HepG2 (cell line): Measurements from ENCODE around the gene IFT172. TPM values are rescaled to one million over a fixed set of nuclear protein-coding genes. Genes with fewer than 3 reads are reported as not detected.

Source experiments
- ATF4 ChIP-seq, 2 experiments: fragments of 450-650 bp in 1 of 2; sonication (generic) in 1 of 2; formaldehyde crosslinking; IDR thresholded peaks; 2 replicates each; pipeline versions ENCODE4 v1.5.0 to v1.8.0; 2020 to 2022; ENCODE audit warnings: mild to moderate bottlenecking in 1 of 2, missing genetic modification reagents in 1 of 2
- ATF5 ChIP-seq: sonication (generic); formaldehyde crosslinking; IDR thresholded peaks from 2 replicates; pipeline ENCODE4 v1.4.0; 2020; ENCODE audit warnings: mild to moderate bottlenecking, low read depth, missing genetic modification reagents
- FOXJ3 ChIP-seq: sonication (generic); formaldehyde crosslinking; IDR thresholded peaks from 2 replicates; pipeline ENCODE4 v1.4.0; 2020; ENCODE audit warnings: missing genetic modification reagents, mild to moderate bottlenecking, borderline replicate concordance
- GATAD1 ChIP-seq: IDR thresholded peaks from 2 replicates; pipeline ENCODE4 v1.6.1; 2016; ENCODE audit warnings: missing genetic modification reagents, missing compliant biosample characterization
- HNRNPH1 ChIP-seq: fragments of 200-400 bp; formaldehyde crosslinking; optimal IDR thresholded peaks from 2 replicates; pipeline ENCODE3; 2017; ENCODE audit warnings: mild to moderate bottlenecking, low read depth, low read length
- JUN ChIP-seq: sonication (generic); formaldehyde crosslinking; IDR thresholded peaks from 2 replicates; pipeline ENCODE4 v1.4.0; 2020; ENCODE audit warnings: mild to moderate bottlenecking, missing genetic modification reagents
- MED13 ChIP-seq: sonication (generic); formaldehyde crosslinking; IDR thresholded peaks from 2 replicates; pipeline ENCODE4 v1.5.0; 2020; ENCODE audit warnings: missing genetic modification reagents
- NFIC ChIP-seq: IDR thresholded peaks from 2 replicates; pipeline ENCODE4 v1.6.1; 2012; ENCODE audit warnings: mild to moderate bottlenecking, low read length, inconsistent platforms
- NR2F2 ChIP-seq: IDR thresholded peaks from 2 replicates; pipeline ENCODE4 v1.6.1; 2012; ENCODE audit warnings: low read depth, inconsistent platforms, borderline replicate concordance
- PPARG ChIP-seq: conservative IDR thresholded peaks from 2 replicates; pipeline ENCODE4 v1.6.1; 2016; ENCODE audit warnings: missing biosample characterization, missing genetic modification reagents
- SIN3A ChIP-seq: IDR thresholded peaks from 2 replicates; pipeline ENCODE4 v1.6.1; 2011; ENCODE audit warnings: low read depth, mild to moderate bottlenecking, control low read depth, low read length, borderline replicate concordance
- TARDBP ChIP-seq: sonication (generic); formaldehyde crosslinking; IDR thresholded peaks from 2 replicates; pipeline ENCODE4 v1.8.0; 2022; ENCODE audit warnings: mild to moderate bottlenecking, missing genetic modification reagents
- THAP11 ChIP-seq: IDR thresholded peaks from 2 replicates; pipeline ENCODE4 v1.6.1; 2016; ENCODE audit warnings: missing biosample characterization, missing genetic modification reagents
- ZFP90 ChIP-seq: sonication (generic); formaldehyde crosslinking; IDR thresholded peaks from 2 replicates; pipeline ENCODE4 v1.8.0; 2022; ENCODE audit warnings: missing genetic modification reagents, mild to moderate bottlenecking, inconsistent platforms, borderline replicate concordance
- ZNF468 ChIP-seq: sonication (generic); formaldehyde crosslinking; IDR thresholded peaks from 2 replicates; pipeline ENCODE4 v1.8.0; 2022; ENCODE audit warnings: mild to moderate bottlenecking, moderate library complexity, missing genetic modification reagents
- ZNF510 ChIP-seq: sonication (generic); formaldehyde crosslinking; IDR thresholded peaks from 2 replicates; pipeline ENCODE4 v1.4.0; 2020; ENCODE audit warnings: low read depth, mild to moderate bottlenecking, missing genetic modification reagents
- ZNF781 ChIP-seq: sonication (generic); formaldehyde crosslinking; IDR thresholded peaks from 2 replicates; pipeline ENCODE4 v1.5.1; 2020; ENCODE audit warnings: borderline replicate concordance, mild to moderate bottlenecking, missing genetic modification reagents; ENCODE audit errors: not compliant biosample characterization
- ZNF784 ChIP-seq: sonication (generic); formaldehyde crosslinking; IDR thresholded peaks from 2 replicates; pipeline ENCODE4 v1.5.1; 2020; ENCODE audit warnings: missing genetic modification reagents, mild to moderate bottlenecking, borderline replicate concordance
- ZNF878 ChIP-seq: sonication (generic); formaldehyde crosslinking; IDR thresholded peaks from 2 replicates; pipeline ENCODE4 v1.8.1; 2023; ENCODE audit warnings: mild to moderate bottlenecking, missing genetic modification reagents, moderate library complexity
- polyA plus RNA-seq, 8 experiments: library from polyadenylated mRNA; depleted of rRNA in 3 of 8; stranded (reverse) in 7 of 8; unstranded in 1 of 8; fragments of >200 nt; fragmentation: Illumina TruSeq in 4 of 8; extraction: Trizol in 4 of 8; gene quantifications; 2 replicates each; pipeline versions ENCODE4 v1.2.1 to v1.2.3, GENCODE V29; 2011 to 2016; ENCODE audit warnings: low read depth in 4 of 8, missing spikeins in 1 of 8, mixed read lengths in 1 of 8; ENCODE audit not compliant: insufficient read depth in 1 of 8
- total RNA-seq, 5 experiments: library from RNA; depleted of rRNA; stranded (reverse); fragments of >200 nt; fragmentation: Illumina TruSeq; extraction: Trizol; gene quantifications; 2 replicates each; pipeline ENCODE4 v1.2.3, GENCODE V29; 2016; ENCODE audit warnings: low read depth in 1 of 5
- TF ChIP-seq, protein P1 (sequence below): IDR thresholded peaks from 2 replicates; pipeline ENCODE4 v1.6.1; 2018; ENCODE audit warnings: missing genetic modification reagents
- TF ChIP-seq, protein P2 (sequence below): conservative IDR thresholded peaks from 2 replicates; pipeline ENCODE4 v1.6.1; 2018; ENCODE audit warnings: missing genetic modification reagents
- TF ChIP-seq, protein P3 (sequence below): sonication (generic); formaldehyde crosslinking; IDR thresholded peaks from 2 replicates; pipeline ENCODE4 v1.5.0; 2020; ENCODE audit warnings: missing genetic modification reagents

Gene IFT172
- total and polyA plus RNA-seq, 2 of the 13 experiments (the other 11 are each of a cell fraction or from before 2014, with no cell fraction given), result 21.6 to 35.7 TPM

- TF ChIP-seq, protein P1, sequence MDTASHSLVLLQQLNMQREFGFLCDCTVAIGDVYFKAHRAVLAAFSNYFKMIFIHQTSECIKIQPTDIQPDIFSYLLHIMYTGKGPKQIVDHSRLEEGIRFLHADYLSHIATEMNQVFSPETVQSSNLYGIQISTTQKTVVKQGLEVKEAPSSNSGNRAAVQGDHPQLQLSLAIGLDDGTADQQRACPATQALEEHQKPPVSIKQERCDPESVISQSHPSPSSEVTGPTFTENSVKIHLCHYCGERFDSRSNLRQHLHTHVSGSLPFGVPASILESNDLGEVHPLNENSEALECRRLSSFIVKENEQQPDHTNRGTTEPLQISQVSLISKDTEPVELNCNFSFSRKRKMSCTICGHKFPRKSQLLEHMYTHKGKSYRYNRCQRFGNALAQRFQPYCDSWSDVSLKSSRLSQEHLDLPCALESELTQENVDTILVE (CRISPR knock-in tag), result peak; percentile 77
- peak; percentile 0; the same call in 1 of the 2 replicates for TF ChIP-seq NFIC
- peak; percentile 20; the same call in 1 of the 2 replicates for TF ChIP-seq PPARG
- peak; percentile 64; the same call in 1 of the 2 replicates for TF ChIP-seq FOXJ3
- peak; percentile 68 for TF ChIP-seq NR2F2
- no peak for TF ChIP-seq ATF5 (CRISPR knock-in tag)
- no peak for TF ChIP-seq ZNF468 (CRISPR knock-in tag)
- TF ChIP-seq, protein P2, sequence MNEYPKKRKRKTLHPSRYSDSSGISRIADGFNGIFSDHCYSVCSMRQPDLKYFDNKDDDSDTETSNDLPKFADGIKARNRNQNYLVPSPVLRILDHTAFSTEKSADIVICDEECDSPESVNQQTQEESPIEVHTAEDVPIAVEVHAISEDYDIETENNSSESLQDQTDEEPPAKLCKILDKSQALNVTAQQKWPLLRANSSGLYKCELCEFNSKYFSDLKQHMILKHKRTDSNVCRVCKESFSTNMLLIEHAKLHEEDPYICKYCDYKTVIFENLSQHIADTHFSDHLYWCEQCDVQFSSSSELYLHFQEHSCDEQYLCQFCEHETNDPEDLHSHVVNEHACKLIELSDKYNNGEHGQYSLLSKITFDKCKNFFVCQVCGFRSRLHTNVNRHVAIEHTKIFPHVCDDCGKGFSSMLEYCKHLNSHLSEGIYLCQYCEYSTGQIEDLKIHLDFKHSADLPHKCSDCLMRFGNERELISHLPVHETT (CRISPR knock-in tag), result peak; percentile 71; the same call in 1 of the 2 replicates
- TF ChIP-seq ZNF878 (CRISPR knock-in tag), result peak; percentile 98; the same call in 1 of the 2 replicates
- TF ChIP-seq ZNF784, result no peak
- no peak for TF ChIP-seq MED13 (CRISPR knock-in tag)
- peak; percentile 51 for TF ChIP-seq HNRNPH1
- TF ChIP-seq, protein P3, sequence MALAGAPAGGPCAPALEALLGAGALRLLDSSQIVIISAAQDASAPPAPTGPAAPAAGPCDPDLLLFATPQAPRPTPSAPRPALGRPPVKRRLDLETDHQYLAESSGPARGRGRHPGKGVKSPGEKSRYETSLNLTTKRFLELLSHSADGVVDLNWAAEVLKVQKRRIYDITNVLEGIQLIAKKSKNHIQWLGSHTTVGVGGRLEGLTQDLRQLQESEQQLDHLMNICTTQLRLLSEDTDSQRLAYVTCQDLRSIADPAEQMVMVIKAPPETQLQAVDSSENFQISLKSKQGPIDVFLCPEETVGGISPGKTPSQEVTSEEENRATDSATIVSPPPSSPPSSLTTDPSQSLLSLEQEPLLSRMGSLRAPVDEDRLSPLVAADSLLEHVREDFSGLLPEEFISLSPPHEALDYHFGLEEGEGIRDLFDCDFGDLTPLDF (CRISPR knock-in tag), result peak; percentile 15; the same call in 1 of the 2 replicates
- TF ChIP-seq ZNF781 (CRISPR knock-in tag), result peak; percentile 88
- peak; percentile 74; the same call in 1 of the 2 replicates for TF ChIP-seq ZFP90 (CRISPR knock-in tag)
- TF ChIP-seq ATF4 (CRISPR knock-in tag; IDR thresholded peaks at IDR 0.05), result peak in 1 of 2 experiments; percentile 83; a peak in 1 of 4 replicates
- peak; percentile 60; the same call in 1 of the 2 replicates for TF ChIP-seq GATAD1 (CRISPR knock-in tag)
- TF ChIP-seq JUN (CRISPR knock-in tag), result no peak
- TF ChIP-seq SIN3A, result peak; percentile 72; the same call in 1 of the 2 replicates
- TF ChIP-seq ZNF510 (CRISPR knock-in tag), result no peak
- peak; percentile 30; the same call in 1 of the 2 replicates for TF ChIP-seq THAP11
- TF ChIP-seq TARDBP (CRISPR knock-in tag), result peak; percentile 88
These were observed 7.1 kb upstream of the IFT172 start, which contains the start of gene GCKR (continued) for GRCh38 chr2:27496357-27497287.
